Stimulated activated CD4-positive, alpha-beta T cell treated with anti-CD3 and anti-CD28 coated beads, Interleukin-12 subunit alpha, Interleukin-12 subunit beta, amount 100 ng/mL, for 4 hours (primary cell): ENCODE measurements around the gene COQ3.
"Not testable (repeated sequence)": the region's sequence is repeated elsewhere in the genome, so short reads cannot be mapped to it uniquely, and the experiment has no call there.

Source experiments
- DNase-seq: peaks from one replicate; pipeline ENCODE4 v3.0.0-alpha.2; 2020

COQ3 gene

DNA sequence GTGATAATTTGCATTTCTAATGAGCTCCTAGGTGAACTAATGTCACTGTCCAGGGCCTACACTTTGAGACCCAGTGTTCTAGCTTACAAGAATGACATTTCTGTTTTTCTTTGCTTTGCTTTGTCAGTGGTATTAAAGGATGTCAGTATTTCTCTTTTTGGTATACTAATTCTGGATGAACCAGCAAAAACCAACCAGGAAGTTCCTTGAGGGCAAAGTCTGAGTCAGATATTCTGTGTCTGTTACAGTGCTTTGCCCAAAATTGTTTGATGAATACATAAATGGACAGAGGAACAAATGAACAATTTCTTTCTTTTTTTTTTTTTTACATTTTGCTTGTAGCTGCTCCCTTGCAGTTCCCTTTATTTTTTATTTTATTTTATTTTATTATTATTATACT, 15.4 kb downstream of the COQ3 start:
- DNase-seq, result no peak

DNA sequence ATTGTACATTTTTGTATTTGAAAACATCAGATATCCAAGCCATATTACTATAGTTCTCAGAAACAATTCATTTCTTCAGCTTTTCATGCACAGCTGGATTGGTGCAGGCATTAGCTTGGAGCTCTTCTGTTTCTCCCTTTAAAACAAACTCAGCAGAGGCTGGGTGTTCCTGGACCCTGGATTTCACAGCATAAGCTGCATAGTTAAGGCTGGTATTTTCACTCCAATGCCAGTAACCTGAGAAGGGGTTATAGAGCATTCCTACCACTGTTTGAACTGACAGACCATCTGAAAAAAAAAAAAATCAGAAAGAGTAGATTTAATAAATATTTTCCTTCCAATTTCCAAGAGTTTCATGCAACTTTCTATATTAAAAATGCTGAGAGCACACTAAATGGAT, 24.5 kb downstream of the COQ3 start:
- no peak for DNase-seq

GRCh38 chr6:99366852-99367251, 27.1 kb downstream of the COQ3 start:
- DNase-seq, result no peak

DNA sequence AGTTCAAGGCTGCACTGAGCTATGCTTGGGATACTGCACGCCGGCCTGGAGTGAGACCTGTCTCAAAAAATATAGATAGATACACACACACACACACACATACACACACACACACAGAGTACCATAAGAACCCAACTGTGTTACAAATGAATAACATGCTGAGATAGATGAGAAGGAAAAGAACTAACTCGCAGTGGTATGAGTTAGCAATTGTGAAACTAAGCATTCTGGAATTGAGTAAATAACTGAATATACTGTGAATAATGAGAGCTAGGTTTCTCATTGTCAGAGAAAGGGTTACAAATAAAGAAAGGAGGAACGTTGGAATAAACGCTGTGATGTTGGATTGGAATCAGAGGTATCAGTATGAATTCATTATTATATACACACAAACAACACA, 30.0 kb downstream of the COQ3 start:
- DNase-seq, result no peak

- no peak for DNase-seq
These were observed 31.2 kb downstream of the COQ3 start for GRCh38 chr6:99362678-99363268.

- DNase-seq, result no peak
These were observed 34.2 kb downstream of the COQ3 start for GRCh38 chr6:99359800-99360199.

DNA sequence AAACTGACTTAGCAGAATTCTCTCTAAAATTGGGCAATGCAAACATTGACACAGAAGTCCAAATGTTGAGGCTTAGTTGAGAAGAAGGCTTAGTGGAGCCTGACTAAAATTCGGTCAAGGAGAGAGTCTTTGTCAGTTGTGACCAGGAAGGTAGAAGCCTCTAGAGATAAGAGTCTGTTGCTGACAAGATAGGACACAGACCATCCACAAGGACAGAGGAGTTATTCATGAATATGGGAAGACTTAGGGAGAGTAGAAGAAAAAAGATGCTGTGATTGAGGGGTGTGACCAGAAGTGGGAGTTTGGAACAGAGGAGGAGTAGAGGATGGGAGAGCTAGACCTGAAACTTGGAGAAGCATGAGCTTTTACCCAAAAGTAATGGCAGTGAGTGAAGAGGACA, 37.4 kb downstream of the COQ3 start:
- DNase-seq, result no peak

- DNase-seq, result no peak
These were observed 39.0 kb downstream of the COQ3 start for GRCh38 chr6:99354983-99355382.

DNA sequence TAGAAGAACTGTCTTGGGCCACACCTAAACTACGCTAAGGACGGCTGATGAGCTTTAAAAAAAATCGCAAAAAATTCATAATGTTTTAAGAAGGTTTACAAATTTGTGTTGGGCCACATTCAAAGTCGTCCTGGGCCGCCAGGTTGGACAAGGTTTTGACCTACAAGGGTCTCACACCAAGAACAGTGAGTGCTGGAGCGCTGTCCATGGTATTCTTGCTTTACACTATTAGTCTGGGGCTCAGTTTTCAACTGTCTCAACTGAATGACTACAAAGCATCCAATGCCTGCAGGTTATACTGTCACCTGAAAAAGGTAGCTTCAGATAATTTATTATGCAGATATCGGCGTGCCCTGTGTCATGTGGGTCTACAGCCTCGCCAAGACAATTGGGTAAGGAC, 40.9 kb downstream of the COQ3 start:
- no peak for DNase-seq

DNA sequence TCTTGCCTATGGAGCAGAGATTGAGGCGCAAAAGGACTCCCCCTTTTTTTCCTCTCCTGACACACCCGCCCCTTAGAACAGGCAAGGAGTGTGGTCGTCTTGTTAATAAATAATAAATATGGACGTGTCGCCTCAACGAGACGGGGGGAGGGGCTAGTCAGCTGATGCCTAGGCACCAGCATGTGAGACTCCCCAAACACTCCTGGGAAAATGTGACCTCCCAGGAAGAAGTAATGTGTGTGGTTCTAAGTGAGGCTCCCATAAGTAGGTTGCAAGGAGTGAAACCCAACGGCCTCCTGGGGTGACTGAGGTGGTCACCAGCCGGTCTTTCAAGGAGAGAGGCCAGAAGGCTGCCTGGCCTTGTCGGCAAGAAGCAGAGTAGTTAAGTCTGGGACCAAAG, 43.4 kb downstream of the COQ3 start:
- DNase-seq, result no peak

- no peak for DNase-seq
These were observed 44.5 kb downstream of the COQ3 start, which contains the start of gene FAXC for GRCh38 chr6:99349171-99350141. TSS of gene FAXC (minus strand) at chr6:99349674. CDS start at chr6:99349372, 302 bp downstream.

- no peak for DNase-seq
These were observed 45.5 kb downstream of the COQ3 start for GRCh38 chr6:99348288-99349170.

- DNase-seq, result no peak
These were observed 46.2 kb downstream of the COQ3 start for GRCh38 chr6:99347804-99348203.

DNA sequence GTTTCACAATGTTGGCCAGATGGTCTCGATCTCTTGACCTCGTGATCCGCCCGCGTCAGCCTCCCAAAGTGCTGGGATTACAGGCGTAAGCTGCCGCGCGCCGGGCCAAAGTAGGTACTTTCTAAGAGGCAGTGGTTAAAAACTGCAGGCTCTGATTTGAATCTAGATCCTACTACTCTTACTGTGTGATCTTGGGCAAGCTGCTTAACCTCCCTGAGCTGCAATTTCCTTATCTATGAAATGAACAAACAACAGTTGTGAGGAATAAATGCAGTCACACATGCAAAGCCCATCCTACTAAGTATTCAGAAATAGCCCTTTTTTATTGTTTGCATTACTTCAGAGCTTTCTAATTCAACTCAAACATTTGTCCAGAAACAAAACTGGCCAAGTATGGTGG, 47.4 kb downstream of the COQ3 start:
- DNase-seq, result no peak

- no peak for DNase-seq
These were observed 48.8 kb downstream of the COQ3 start for GRCh38 chr6:99345164-99345563.

- DNase-seq, result no peak
These were observed 49.7 kb downstream of the COQ3 start for GRCh38 chr6:99344289-99344688.

- no peak for DNase-seq
These were observed 52.0 kb downstream of the COQ3 start for GRCh38 chr6:99341862-99342455.

DNA sequence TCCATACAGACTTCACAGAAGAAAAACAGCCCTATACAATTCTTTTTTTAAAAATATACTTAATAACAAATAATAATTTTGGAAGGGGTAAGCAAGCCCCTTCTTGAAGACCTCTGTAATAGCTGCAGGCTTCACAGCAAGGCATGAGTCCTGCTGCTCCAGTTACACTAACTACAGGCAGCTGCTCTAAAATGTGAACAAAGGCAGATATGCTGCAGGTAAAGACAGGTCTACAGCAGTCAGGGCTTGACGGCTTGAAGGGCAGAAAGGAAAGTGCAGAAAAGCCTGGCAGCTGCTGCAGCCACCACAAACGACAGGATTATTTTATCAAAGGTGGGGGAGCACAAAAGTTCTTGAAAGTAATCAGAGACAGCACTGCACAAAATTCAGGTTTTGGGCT, 55.8 kb downstream of the COQ3 start:
- DNase-seq, result no peak

- DNase-seq, result not testable (repeated sequence)
These were observed 58.7 kb downstream of the COQ3 start for GRCh38 chr6:99335298-99335697.

GRCh38 chr6:99334526-99335127, 59.4 kb downstream of the COQ3 start:
- no peak for DNase-seq

GRCh38 chr6:99333068-99333467, 60.9 kb downstream of the COQ3 start:
- DNase-seq, result no peak

DNA sequence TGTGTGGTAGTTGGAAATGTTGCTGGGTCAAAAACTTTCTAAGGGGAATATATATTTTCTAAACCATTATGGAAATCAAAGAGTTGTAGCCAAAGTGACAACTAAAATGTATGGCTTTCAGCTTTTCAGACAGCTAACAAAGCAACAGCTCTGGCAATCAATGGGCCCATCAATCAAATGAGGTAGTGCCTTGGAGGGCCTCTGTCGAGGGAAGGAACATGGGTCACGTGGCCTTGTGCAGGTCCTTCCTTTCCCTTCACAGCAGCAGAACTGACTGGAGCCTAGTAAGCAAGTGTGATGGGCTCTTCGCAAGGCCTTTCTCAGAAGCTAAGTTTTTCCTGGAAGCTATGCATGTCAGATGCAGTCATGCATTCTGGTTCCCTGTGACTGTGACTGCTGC, 62.5 kb downstream of the COQ3 start:
- DNase-seq, result no peak
